ENCODE measurements around the gene DAND5. TPM values are rescaled to one million over a fixed set of nuclear protein-coding genes. Genes with fewer than 3 reads are reported as not detected.
"Not testable (repeated sequence)": the region's sequence is repeated elsewhere in the genome, so short reads cannot be mapped to it uniquely, and the experiment has no call there.

The DAND5 gene
- total and polyA plus RNA-seq, 10 of the 15 experiments (the other 5 are each of a cell fraction or from before 2014, with no cell fraction given), result 0.06 to 0.15 (median 0.12) TPM; not detected in 5

- in situ Hi-C loops (cut with MboI) (loop anchor here (5.0 to 10.0 kb wide), 2 partner anchors 117 to 290 kb away; no protein-coding TSS in a partner anchor), intact Hi-C loops (cut with micrococcal nuclease; ENCODE audit: unreplicated experiment) (loop anchor here (5.0 kb wide), 3 partner anchors 57 to 302 kb away; no protein-coding TSS in a partner anchor)
- Histone ChIP-seq H3K4me3 (no peak overlapping the region), H3K4me2 (ENCODE audit: control insufficient read depth, insufficient read depth) (no peak overlapping the region), H3K9me3 (replicated peaks; ENCODE audit: control insufficient read depth, insufficient read depth, low read length) (no peaks in the 10 kb centered on the region), H3K27ac (ENCODE audit: control insufficient read depth, insufficient read depth) (no peak overlapping the region), H3K36me3 (ENCODE audit: control insufficient read depth in 2 of 2, insufficient read depth in 2 of 2, low read length in 1 of 2) (no peaks in the 10 kb centered on the region), H3K4me1 (ENCODE audit: control insufficient read depth, insufficient read depth, low read length) (no peaks in the 10 kb centered on the region), H4K20me1 (ENCODE audit: control insufficient read depth, insufficient read depth) (no peaks in the 10 kb centered on the region), H2AFZ (ENCODE audit: control insufficient read depth, low read depth, low read length) (no peak overlapping the region), H3K9ac (ENCODE audit: control insufficient read depth, insufficient read depth, low read length) (no peak overlapping the region), H3K27me3 (replicated peaks in 1 of 2; ENCODE audit: control insufficient read depth in 2 of 2, insufficient read depth in 2 of 2, low read length in 1 of 2) (no peaks in the 10 kb centered on the region), H3K79me2 (ENCODE audit: control insufficient read depth, insufficient read depth, low read length) (no peaks in the 10 kb centered on the region)
- no peak for DNase-seq (ENCODE audit: low read depth, low spot score)
- ATAC-seq, result no peak
- WGBS (ENCODE audit: insufficient coverage, insufficient replicate concordance, low lambda C conversion rate, missing lambda C conversion rate), result 49% methylated on average over 13 of the region's 17 CpGs
- ChIA-PET RAD21 (ENCODE audit: unreplicated experiment) (interaction anchor here (1.0 to 5.0 kb wide), 5 partner anchors 10 to 120 kb away, joined by 5 to 81 read pairs (median 13); no protein-coding TSS in a partner anchor), POLR2A (interaction anchor here (0.5 to 0.6 kb wide), 2 partner anchors 10 to 99 kb away, joined by 3 to 5 read pairs; no protein-coding TSS in a partner anchor), SMC1A (ENCODE audit: uncharacterized antibody, unreplicated experiment) (interaction anchor here (1.4 to 7.5 kb wide), 4 partner anchors 10 to 120 kb away, joined by 3 to 48 read pairs (median 35); no protein-coding TSS in a partner anchor), CTCF (interaction anchor here (1.1 to 13.5 kb wide), 6 partner anchors 10 to 118 kb away, joined by 3 to 247 read pairs (median 42); no protein-coding TSS in a partner anchor)
- no peak for TF ChIP-seq IRF3 (IDR thresholded peaks at IDR 0.05)
- TF ChIP-seq SREBF1 (IDR thresholded peaks at IDR 0.05; ENCODE audit: low read length), result no peak
- TF ChIP-seq STAT3 (IDR thresholded peaks at IDR 0.05; ENCODE audit: low read depth, low read length), result no peak
- TF ChIP-seq TBL1XR1 (IDR thresholded peaks at IDR 0.05; ENCODE audit: low read depth, low read length), result no peak
- TF ChIP-seq BRCA1 (IDR thresholded peaks at IDR 0.05; ENCODE audit: low read depth, low read length), result no peak
- no peak for TF ChIP-seq CHD4 (IDR thresholded peaks at IDR 0.05)
- BruUV-seq (replicated peaks), result no TSS peak
- no peak for FAIRE-seq
Observed at GRCh38 chr19:12975221-12975741, 5.9 kb downstream of the DAND5 start.

- not testable (repeated sequence) for H4K20me1 ChIP-seq (ENCODE audit: control insufficient read depth, insufficient read depth); H3K4me1 ChIP-seq (ENCODE audit: control insufficient read depth, insufficient read depth, low read length); H3K9me3 ChIP-seq (replicated peaks; ENCODE audit: control insufficient read depth, insufficient read depth, low read length); FAIRE-seq; H3K36me3 ChIP-seq (ENCODE audit: control insufficient read depth in 2 of 2, insufficient read depth in 2 of 2, low read length in 1 of 2); H3K27me3 ChIP-seq (replicated peaks in 1 of 2; ENCODE audit: control insufficient read depth in 2 of 2, insufficient read depth in 2 of 2, low read length in 1 of 2); DNase-seq (ENCODE audit: low read depth, low spot score); H3K27ac ChIP-seq (ENCODE audit: control insufficient read depth, insufficient read depth); H3K4me3 ChIP-seq; H3K9ac ChIP-seq (ENCODE audit: control insufficient read depth, insufficient read depth, low read length); H2AFZ ChIP-seq (ENCODE audit: control insufficient read depth, low read depth, low read length); ATAC-seq; H3K4me2 ChIP-seq (ENCODE audit: control insufficient read depth, insufficient read depth); H3K79me2 ChIP-seq (ENCODE audit: control insufficient read depth, insufficient read depth, low read length); BruUV-seq (replicated peaks)
- intact Hi-C loops (cut with micrococcal nuclease; ENCODE audit: unreplicated experiment), result loop anchor here (5.0 kb wide), 3 partner anchors 56 to 301 kb away; no protein-coding TSS in a partner anchor
- ChIA-PET POLR2A (interaction anchor here (1.6 kb wide), 1 partner anchor 30 kb away, joined by 3 read pairs; no protein-coding TSS in a partner anchor), CTCF (interaction anchor here (0.9 to 13.5 kb wide), 15 partner anchors 9 to 220 kb away, joined by 3 to 247 read pairs (median 12); no protein-coding TSS in a partner anchor), SMC1A (ENCODE audit: uncharacterized antibody, unreplicated experiment) (interaction anchor here (1.4 to 7.5 kb wide), 6 partner anchors 11 to 119 kb away, joined by 3 to 48 read pairs (median 16); no protein-coding TSS in a partner anchor), RAD21 (ENCODE audit: unreplicated experiment) (interaction anchor here (0.7 to 5.0 kb wide), 8 partner anchors 11 to 344 kb away, joined by 3 to 81 read pairs (median 11); no protein-coding TSS in a partner anchor)
- WGBS (ENCODE audit: insufficient coverage, insufficient replicate concordance, low lambda C conversion rate, missing lambda C conversion rate), result 37% methylated on average over 7 of the region's 7 CpGs
- in situ Hi-C loops (cut with MboI), result loop anchor here (5.0 to 10.0 kb wide), 2 partner anchors 116 to 289 kb away; no protein-coding TSS in a partner anchor
Observed at GRCh38 chr19:12976109-12976508, 6.7 kb downstream of the DAND5 start.

Data from GM12878 (cell line).